ENCODE results near the gene ARHGAP23. TPM values are rescaled to one million over a fixed set of nuclear protein-coding genes. Genes with fewer than 3 reads are reported as not detected.

The ARHGAP23 gene
- total RNA-seq, 1 donor from 2014 or later: 0.57 TPM

DNA sequence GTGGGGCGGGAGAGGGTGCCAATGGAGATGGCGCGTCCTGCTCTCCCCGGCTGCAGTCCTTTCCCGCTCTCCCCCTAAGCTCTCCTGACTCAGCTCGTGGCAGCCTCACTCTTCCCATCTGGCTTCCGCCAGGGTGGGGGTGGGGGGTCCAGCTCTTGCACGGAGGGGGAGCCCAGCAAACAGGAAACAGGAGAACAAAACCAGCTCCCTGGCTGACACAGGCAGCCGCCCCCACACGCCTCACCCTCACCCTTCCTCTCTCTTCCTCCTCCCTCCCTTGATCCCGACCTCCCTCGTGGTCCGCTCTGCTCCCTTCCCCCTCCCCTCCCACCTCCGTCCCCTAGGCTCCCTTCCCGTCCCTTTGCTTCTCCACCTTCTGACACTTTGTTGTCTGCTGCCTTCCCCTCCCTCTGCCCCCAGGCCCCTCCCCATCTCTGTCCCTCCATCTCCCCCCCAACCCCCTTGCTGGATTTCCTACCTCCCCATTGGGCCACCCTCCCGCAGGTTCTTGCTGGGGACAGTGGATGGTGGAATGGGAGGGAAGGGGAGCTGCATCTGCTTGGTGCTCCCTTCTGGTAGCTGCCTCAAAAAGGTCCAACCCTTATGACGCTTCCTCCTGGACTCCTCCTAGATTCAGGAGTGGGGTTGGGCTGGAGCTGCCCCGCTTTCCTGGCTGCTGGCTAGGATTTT, 23.7 kb downstream of the ARHGAP23 start:
- no peaks in the 10 kb centered on the region for H3K4me1 Mint-ChIP-seq (ENCODE audit: low read depth)
- intact Hi-C loops (cut with micrococcal nuclease): no loop called here
- no peak for DNase-seq (ENCODE audit: low spot score)
- no peak overlapping the region for H3K27ac Mint-ChIP-seq
- H3K9me3 Mint-ChIP-seq: no peaks in the 10 kb centered on the region
- no peaks in the 10 kb centered on the region for H3K36me3 Mint-ChIP-seq (ENCODE audit: low read depth)
- peaks cover 34% of the 10 kb centered on the region for H3K27me3 Mint-ChIP-seq (ENCODE audit: insufficient read depth)
- H3K4me3 Mint-ChIP-seq: no peak overlapping the region

DNA sequence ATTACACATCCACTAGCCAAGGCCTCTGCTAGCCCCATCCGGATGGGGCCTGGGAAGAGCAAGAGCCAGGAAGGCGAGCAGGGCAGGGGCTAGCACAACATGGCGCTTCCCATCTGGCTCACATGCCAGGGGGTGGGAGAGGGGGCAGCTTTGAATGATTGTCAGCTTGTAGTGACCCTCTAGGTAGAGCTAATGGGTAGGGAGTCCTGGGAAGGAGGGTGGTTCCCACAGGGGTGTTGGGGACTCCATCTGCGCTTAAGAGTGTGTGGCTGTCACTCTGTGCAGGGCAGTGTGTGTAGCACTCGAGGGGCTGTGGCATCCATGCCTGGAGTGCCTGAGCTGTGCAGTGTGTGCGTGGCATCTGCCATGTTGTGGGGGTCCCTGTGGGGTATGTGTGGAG, 24.5 kb downstream of the ARHGAP23 start:
- Mint-ChIP-seq H3K36me3 (ENCODE audit: low read depth) (no peaks in the 10 kb centered on the region), H3K4me1 (ENCODE audit: low read depth) (no peaks in the 10 kb centered on the region), H3K27ac (no peak overlapping the region), H3K9me3 (no peaks in the 10 kb centered on the region), H3K27me3 (ENCODE audit: insufficient read depth) (peaks cover 34% of the 10 kb centered on the region), H3K4me3 (no peak overlapping the region)
- no peak for DNase-seq (ENCODE audit: low spot score)
- intact Hi-C loops (cut with micrococcal nuclease): no loop called here

DNA sequence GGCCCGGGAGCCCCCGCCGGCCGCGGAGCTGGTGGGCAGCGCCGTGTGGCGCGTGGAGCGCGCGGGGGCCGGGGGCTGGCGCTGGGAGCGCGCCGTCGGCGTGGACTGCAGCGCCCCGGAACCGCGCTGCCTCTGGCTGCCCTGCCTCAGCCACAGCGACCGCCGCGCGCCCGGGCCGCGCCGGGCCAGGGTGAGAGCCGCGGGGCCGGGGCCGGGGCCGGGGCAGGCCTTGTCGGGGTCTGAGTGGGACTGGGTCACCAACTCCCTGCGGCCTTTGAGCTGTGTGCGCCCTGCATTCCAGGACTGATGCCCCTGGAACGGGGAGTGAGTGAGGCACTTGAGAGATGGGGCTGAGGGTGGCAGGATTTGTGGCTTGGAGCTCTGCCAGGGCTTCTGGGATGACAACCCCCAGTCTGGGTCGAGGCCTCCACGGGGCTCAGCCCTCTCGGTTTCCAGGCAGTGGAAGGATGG, 25.7 kb downstream of the ARHGAP23 start:
- no peaks in the 10 kb centered on the region for H3K9me3 Mint-ChIP-seq
- no peaks in the 10 kb centered on the region for H3K36me3 Mint-ChIP-seq (ENCODE audit: low read depth)
- peaks cover 34% of the 10 kb centered on the region for H3K27me3 Mint-ChIP-seq (ENCODE audit: insufficient read depth)
- H3K27ac Mint-ChIP-seq: no peak overlapping the region
- no peak overlapping the region for H3K4me3 Mint-ChIP-seq
- DNase-seq (ENCODE audit: low spot score): no peak
- no peaks in the 10 kb centered on the region for H3K4me1 Mint-ChIP-seq (ENCODE audit: low read depth)
- intact Hi-C loops (cut with micrococcal nuclease): no loop called here

DNA sequence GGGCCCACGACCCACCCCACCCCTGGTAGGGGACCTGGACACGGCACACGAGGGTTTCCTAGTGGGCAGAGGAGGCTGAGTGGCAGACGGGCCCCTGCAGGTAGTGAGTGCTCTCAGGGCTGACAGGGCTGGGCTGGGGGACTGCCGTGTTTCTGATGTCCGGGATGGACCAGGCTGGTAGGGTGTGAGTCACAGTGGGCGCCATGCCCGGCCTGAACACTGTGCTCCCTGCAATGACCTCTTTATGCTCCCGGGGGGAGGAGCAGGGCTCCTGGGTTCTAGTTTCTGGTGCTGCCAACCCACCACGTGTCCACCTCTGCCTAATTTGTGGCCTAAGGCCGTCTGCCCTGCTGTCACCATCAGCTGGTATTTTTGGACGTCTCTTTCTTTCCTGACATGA, 26.3 kb downstream of the ARHGAP23 start:
- H3K9me3 Mint-ChIP-seq: no peaks in the 10 kb centered on the region
- H3K4me3 Mint-ChIP-seq: no peak overlapping the region
- no peaks in the 10 kb centered on the region for H3K36me3 Mint-ChIP-seq (ENCODE audit: low read depth)
- no peak for DNase-seq (ENCODE audit: low spot score)
- no peak overlapping the region for H3K27ac Mint-ChIP-seq
- H3K4me1 Mint-ChIP-seq (ENCODE audit: low read depth): no peaks in the 10 kb centered on the region
- peaks cover 34% of the 10 kb centered on the region for H3K27me3 Mint-ChIP-seq (ENCODE audit: insufficient read depth)
- intact Hi-C loops (cut with micrococcal nuclease): no loop called here

DNA sequence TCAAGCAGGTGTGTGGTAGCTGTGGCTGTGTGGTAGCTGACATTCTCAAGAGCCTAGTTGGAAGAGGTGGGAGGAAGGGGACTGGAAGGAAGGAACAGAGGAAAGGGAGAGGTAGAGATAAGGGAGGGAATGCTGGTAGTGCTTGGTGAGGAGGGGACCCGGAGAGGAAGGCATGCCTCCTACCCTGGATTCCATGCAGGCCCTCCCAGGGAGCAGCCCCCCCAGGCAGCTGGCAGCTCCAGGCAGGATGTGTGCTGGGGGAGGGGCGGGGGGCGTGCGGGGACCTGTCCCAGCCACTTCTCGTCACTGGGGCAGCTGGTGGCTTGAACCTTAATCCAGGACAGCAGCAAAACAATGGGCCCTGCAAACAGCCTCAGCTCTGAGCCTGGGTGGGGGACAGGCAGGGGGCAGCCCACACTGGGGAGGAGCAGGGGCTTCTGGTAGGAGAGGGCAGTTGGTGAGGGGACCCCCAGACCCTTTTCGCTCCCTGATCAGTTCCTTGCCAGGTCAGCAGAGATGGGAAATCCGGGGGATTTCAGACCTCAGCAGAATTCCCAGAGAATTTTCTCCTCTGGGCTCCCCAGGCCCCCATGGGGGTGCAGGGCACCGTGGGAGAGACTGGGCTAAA, 27.1 kb downstream of the ARHGAP23 start:
- H3K4me1 Mint-ChIP-seq (ENCODE audit: low read depth): no peaks in the 10 kb centered on the region
- no peak overlapping the region for H3K4me3 Mint-ChIP-seq
- no peak overlapping the region for H3K27ac Mint-ChIP-seq

DNA sequence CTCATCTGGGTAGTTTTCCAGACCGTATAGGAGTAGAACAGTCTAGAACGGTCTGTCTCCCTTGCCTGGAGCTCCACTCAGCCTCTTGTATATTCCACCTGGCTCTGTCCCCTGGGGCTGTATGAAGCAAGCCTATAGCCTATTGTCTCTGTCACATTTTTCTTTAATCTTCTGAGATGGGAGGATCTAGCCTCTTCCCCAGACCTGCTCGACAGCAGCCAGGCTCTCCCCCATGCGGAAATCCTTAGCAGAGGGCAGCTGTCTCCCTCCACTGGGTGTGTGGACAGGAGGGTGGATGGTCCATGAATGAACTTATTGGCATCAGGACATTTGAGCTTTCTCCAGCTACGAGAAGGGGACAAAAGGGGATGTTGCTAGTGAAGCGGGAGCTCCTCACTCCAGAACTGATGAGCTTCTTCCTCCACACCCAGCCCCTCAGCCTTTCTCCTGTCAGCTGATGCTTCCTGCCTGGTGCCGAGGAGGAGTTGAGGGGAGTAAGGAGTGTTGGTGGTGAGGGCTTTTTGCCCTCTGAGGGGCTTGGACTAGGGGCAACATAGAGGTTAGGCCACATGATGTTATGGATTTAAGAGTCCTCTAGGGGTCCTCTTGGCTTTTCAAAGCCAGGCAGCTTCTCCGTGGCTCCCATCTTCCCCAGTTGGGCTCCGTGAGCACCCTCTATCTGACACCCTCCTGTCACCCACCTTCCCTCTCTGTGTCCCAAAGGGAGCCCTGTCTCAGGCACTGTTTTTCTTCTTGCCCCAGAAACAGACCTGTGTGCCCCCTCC, 28.0 kb downstream of the ARHGAP23 start:
- Mint-ChIP-seq H3K4me1 (ENCODE audit: low read depth) (no peaks in the 10 kb centered on the region), H3K9me3 (no peaks in the 10 kb centered on the region), H3K36me3 (ENCODE audit: low read depth) (no peaks in the 10 kb centered on the region), H3K27ac (no peak overlapping the region), H3K27me3 (ENCODE audit: insufficient read depth) (peaks cover 29% of the 10 kb centered on the region), H3K4me3 (no peak overlapping the region)
- intact Hi-C loops (cut with micrococcal nuclease): no loop called here
- no peak for DNase-seq (ENCODE audit: low spot score)

More for the DNA sequence above, 27.1 kb downstream of the ARHGAP23 start:
- Mint-ChIP-seq H3K27me3 (ENCODE audit: insufficient read depth) (peaks cover 32% of the 10 kb centered on the region), H3K9me3 (no peaks in the 10 kb centered on the region), H3K36me3 (ENCODE audit: low read depth) (no peaks in the 10 kb centered on the region)
- no peak for DNase-seq (ENCODE audit: low spot score)
- intact Hi-C loops (cut with micrococcal nuclease): no loop called here

DNA sequence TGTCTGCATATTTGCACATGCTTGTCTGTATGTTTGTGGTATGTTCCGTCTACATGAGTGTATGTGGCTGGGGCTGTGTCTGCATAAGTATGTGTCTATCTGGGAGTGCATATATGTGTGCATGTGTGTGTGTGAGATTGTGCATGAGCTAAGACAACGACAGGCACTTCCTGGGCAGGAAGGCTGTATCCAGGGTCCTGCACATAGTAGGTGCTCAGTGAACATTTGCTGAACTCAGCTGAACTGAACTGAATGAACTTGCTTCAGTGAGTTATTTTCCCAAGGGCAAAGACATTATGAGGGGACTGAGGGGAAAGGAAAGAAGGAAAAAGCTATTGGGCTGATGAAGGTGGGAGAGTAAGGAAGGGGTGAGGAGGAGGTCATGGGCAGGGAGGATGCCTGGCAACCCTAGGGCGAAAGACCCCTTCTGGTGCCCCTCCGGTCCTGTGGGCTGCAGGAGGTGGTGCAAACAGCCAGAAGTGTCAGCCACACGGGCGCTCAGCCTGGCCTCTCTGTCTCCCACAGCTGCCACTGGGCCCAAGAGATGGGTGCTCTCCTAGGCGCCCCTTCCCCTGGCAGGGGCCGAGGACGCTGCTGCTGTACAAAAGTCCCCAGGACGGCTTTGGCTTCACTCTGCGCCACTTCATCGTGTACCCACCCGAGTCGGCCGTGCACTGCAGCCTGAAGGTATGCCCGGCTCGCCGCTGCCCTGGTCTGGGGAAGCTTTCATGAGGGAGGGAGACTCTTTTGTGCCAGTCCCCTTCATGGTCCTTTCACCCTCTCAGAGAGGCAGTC, 29.5 kb downstream of the ARHGAP23 start:
- Mint-ChIP-seq H3K9me3 (no peaks in the 10 kb centered on the region), H3K4me3 (no peak overlapping the region), H3K4me1 (ENCODE audit: low read depth) (no peaks in the 10 kb centered on the region), H3K27me3 (ENCODE audit: insufficient read depth) (peaks cover 18% of the 10 kb centered on the region), H3K36me3 (ENCODE audit: low read depth) (no peaks in the 10 kb centered on the region), H3K27ac (no peak overlapping the region)
- DNase-seq (ENCODE audit: low spot score): no peak
- intact Hi-C loops (cut with micrococcal nuclease): no loop called here

DNA sequence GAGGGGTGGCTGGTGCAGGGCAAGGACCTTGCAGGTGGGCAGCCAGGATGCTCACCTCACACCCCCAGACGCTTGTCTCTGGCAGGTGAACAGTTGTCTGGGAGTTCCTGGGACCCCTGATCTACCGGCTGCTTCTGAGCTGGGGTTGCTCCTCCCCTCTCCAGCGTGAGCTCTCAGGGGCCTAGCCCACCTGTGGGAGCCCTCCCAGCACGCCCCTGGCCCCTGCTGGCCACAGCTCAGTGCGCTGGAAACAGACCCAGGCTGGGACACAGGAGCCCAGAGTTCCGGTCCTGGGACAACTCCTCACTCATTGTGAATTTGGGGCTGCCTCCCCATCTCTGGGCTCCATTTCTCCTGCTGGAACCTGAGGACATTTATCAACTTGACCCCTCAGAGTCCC, 30.3 kb downstream of the ARHGAP23 start:
- H3K9me3 Mint-ChIP-seq: no peaks in the 10 kb centered on the region
- H3K36me3 Mint-ChIP-seq (ENCODE audit: low read depth): no peaks in the 10 kb centered on the region
- H3K4me1 Mint-ChIP-seq (ENCODE audit: low read depth): no peaks in the 10 kb centered on the region
- intact Hi-C loops (cut with micrococcal nuclease): no loop called here
- peaks cover 12% of the 10 kb centered on the region for H3K27me3 Mint-ChIP-seq (ENCODE audit: insufficient read depth)
- H3K27ac Mint-ChIP-seq: no peak overlapping the region
- DNase-seq (ENCODE audit: low spot score): no peak
- no peak overlapping the region for H3K4me3 Mint-ChIP-seq

DNA sequence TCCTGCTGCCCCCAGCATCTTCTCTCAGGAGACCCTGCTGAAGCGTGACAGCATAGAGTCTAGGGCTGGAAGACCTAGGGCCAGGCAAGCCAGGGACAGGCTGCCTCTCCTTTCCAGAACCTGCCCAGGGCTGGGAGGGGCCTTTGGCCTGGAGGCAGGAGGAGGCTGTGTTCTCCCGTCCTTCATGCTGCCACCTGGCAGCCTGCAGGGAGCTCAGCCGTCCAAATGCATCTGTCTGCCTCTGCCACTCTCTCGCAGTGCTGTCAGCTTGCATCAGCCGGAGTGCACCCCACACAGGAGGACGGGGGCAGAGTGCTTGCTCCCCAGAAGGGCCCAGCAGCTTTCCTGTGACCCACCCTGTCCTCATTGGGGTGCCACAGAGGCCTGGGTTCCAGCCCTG, 31.3 kb downstream of the ARHGAP23 start:
- Mint-ChIP-seq H3K9me3 (no peaks in the 10 kb centered on the region), H3K27ac (no peak overlapping the region), H3K27me3 (ENCODE audit: insufficient read depth) (peaks cover 7% of the 10 kb centered on the region), H3K4me1 (ENCODE audit: low read depth) (no peaks in the 10 kb centered on the region), H3K4me3 (no peak overlapping the region), H3K36me3 (ENCODE audit: low read depth) (no peaks in the 10 kb centered on the region)
- intact Hi-C loops (cut with micrococcal nuclease): no loop called here
- DNase-seq (ENCODE audit: low spot score): no peak

DNA sequence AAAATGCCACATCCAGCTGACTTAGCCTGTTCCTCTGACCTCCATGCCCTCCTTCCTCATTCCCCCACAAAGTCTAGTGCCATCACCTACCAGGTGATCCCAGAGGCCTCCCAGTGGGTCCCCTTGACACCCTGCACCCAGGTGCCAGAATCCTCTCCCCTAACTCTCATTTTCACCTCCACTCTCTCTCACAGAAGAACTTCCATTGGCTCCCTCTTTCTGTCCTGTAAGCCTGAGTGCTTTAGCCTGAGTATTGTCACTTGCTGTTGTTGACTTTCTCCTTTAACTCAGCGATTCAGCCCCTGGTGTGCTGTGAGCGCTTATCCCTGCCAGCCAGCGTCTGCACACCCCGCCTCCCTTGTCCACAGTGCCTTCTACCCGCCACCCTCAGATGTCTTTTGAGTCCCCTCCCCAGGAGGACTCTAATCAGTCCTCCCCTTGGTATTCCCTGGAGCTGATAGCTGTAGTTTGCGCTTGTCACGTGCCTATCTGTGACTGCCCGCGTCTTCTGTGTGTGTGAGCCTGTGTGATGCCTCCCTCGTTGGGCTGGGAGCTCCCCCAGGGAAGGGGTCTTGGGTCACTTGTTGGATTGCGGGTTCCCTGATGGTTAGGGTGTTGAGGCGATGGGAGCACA, 31.9 kb downstream of the ARHGAP23 start:
- no peaks in the 10 kb centered on the region for H3K4me1 Mint-ChIP-seq (ENCODE audit: low read depth)
- H3K27me3 Mint-ChIP-seq (ENCODE audit: insufficient read depth): peaks cover under 1% of the 10 kb centered on the region
- H3K4me3 Mint-ChIP-seq: no peak overlapping the region
- no peak overlapping the region for H3K27ac Mint-ChIP-seq
- no peaks in the 10 kb centered on the region for H3K36me3 Mint-ChIP-seq (ENCODE audit: low read depth)
- intact Hi-C loops (cut with micrococcal nuclease): no loop called here
- no peak for DNase-seq (ENCODE audit: low spot score)
- H3K9me3 Mint-ChIP-seq: no peaks in the 10 kb centered on the region

DNA sequence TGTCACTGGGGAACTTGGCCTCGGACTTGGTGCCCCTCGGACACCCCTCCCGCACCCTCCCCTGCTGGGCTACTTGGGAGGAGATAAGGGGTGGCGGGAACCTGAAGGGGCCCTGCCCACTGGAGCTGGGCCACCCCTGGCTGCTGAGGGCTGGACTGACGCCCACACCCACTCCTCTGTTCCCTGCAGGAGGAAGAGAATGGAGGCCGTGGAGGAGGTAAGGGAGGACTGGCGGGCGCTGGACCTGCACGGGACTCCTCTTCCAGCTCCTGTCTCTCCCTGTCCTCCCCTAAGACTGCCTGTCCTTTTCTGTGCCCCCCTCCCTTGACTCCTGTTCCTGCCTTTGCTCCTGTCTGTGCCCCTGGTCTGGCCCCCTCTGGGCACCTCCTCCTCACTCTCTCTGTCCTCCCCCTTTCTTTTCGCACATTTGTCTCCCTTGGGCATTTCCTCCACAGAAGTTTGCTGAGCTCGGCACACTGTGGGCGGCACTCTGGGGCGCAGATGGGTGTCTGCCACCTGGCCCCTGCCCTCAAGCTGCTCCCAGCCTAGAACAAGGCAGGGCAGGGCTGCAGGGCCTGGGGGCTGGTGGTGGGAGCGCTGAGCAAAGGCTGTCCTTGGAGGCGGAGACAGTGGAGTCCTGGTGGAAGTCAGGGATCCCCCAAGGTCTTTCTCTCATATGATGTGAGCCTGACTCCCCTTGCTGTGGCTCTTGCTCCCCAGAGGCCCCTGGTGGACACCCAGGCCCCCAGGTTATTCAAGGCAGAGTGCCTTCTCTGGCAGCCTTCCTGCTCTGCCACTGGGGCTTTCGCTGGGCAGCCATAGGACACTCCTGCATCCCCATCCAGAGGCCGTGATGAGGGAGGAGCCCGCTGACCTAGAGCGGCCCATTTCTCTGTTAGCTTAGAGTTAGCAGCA, 32.7 kb downstream of the ARHGAP23 start:
- Mint-ChIP-seq H3K27ac (no peak overlapping the region), H3K4me1 (ENCODE audit: low read depth) (no peaks in the 10 kb centered on the region), H3K9me3 (no peaks in the 10 kb centered on the region), H3K4me3 (no peak overlapping the region), H3K27me3 (ENCODE audit: insufficient read depth) (no peaks in the 10 kb centered on the region), H3K36me3 (ENCODE audit: low read depth) (no peaks in the 10 kb centered on the region)
- no peak for DNase-seq (ENCODE audit: low spot score)
- intact Hi-C loops (cut with micrococcal nuclease): no loop called here
